ENCODE measurements around the gene TM4SF20.

GRCh38 chr2:227389661-227390060 is 10.6 kb upstream of the TM4SF20 start:
- TF ChIP-seq GATA3 (IDR thresholded peaks at IDR 0.05; ENCODE audit: low read depth, low read length) (no peak), GATA2 (IDR thresholded peaks at IDR 0.05; ENCODE audit: low read depth, low read length) (no peak)
